ENCODE results near the gene CA10. TPM values are rescaled to one million over a fixed set of nuclear protein-coding genes. Genes with fewer than 3 reads are reported as not detected.

Gene CA10
- total RNA-seq, 2 experiments from 2014 or later: not detected

DNA sequence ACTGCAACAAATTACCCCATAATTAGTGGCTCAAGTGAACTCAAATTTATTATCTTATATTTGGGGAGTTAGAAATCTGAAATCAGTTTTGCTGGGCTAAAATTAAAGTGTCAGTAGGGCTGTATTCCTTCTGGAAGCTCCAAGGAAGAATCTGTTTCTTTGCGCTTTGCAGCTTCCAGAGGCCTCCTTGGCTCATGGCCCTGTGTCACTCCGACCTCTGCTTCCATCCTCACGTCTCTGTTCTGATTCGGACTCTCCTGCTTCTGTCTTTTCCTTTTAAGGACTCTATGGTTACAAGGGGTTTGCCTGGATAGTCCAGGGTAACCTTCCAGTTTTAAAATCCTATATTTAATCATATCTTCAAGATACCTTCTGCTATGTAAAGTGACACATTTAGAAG lies 232.1 kb downstream of the CA10 start:
- Mint-ChIP-seq H3K27ac (no peak overlapping the region), H3K4me1 (ENCODE audit: low read depth) (no peaks in the 10 kb centered on the region), H3K27me3 (peaks cover 10% of the 10 kb centered on the region), H3K9me3 (peaks cover 2% of the 10 kb centered on the region), H3K4me3 (no peak overlapping the region), H3K36me3 (ENCODE audit: low read depth) (no peaks in the 10 kb centered on the region)
- no peak overlapping the region for H3K4me3 ChIP-seq (ENCODE audit: low read length)
- H3K9me3 ChIP-seq (ENCODE audit: control insufficient read depth in 1 of 2, insufficient read depth in 1 of 2, low read length in 2 of 2): no peaks in the 10 kb centered on the region
- TF ChIP-seq, protein P1, sequence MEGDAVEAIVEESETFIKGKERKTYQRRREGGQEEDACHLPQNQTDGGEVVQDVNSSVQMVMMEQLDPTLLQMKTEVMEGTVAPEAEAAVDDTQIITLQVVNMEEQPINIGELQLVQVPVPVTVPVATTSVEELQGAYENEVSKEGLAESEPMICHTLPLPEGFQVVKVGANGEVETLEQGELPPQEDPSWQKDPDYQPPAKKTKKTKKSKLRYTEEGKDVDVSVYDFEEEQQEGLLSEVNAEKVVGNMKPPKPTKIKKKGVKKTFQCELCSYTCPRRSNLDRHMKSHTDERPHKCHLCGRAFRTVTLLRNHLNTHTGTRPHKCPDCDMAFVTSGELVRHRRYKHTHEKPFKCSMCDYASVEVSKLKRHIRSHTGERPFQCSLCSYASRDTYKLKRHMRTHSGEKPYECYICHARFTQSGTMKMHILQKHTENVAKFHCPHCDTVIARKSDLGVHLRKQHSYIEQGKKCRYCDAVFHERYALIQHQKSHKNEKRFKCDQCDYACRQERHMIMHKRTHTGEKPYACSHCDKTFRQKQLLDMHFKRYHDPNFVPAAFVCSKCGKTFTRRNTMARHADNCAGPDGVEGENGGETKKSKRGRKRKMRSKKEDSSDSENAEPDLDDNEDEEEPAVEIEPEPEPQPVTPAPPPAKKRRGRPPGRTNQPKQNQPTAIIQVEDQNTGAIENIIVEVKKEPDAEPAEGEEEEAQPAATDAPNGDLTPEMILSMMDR (IDR thresholded peaks at IDR 0.05): no peak
- intact Hi-C loops (cut with DNase I, micrococcal nuclease): no loop called here
- no peak overlapping the region for H3K27ac ChIP-seq (ENCODE audit: low read depth in 1 of 2, low read length in 2 of 2)
- H3K27me3 ChIP-seq (ENCODE audit: control insufficient read depth in 1 of 2, insufficient read depth in 2 of 2, low read length in 2 of 2): no peaks in the 10 kb centered on the region
- H3K4me1 ChIP-seq (ENCODE audit: insufficient read depth, low read length): no peaks in the 10 kb centered on the region
- POLR2A ChIA-PET: no interaction called here
- no peak for DNase-seq
- CTCF ChIA-PET: no interaction called here
- no peak for ATAC-seq (ENCODE audit: poor library complexity)
- no peaks in the 10 kb centered on the region for H3K36me3 ChIP-seq (ENCODE audit: insufficient read depth, low read length)

DNA sequence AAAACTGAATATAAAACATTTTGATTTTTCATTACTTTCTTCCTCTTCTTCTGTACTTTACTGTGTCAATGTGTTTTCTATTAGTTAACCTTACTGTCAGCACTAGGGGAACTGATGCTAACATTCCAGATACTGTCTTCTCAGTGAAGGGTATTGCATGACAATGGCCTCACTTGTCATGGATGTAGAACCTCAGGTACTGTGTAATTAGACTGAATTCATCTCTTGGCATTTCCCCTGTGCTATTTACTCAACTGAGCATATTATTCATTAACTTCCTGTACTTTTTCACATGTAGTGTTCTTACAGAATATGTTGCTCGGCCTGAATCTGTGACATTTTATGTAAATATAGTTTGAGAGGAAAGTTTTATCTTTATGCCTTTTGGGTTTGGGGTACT lies 237.0 kb downstream of the CA10 start:
- intact Hi-C loops (cut with DNase I, micrococcal nuclease): no loop called here
- no peaks in the 10 kb centered on the region for H3K4me1 ChIP-seq (ENCODE audit: insufficient read depth, low read length)
- ATAC-seq (ENCODE audit: poor library complexity) (no peak), DNase-seq (no peak)
- Mint-ChIP-seq H3K4me3 (no peak overlapping the region), H3K9me3 (no peaks in the 10 kb centered on the region), H3K36me3 (ENCODE audit: low read depth) (no peaks in the 10 kb centered on the region), H3K4me1 (ENCODE audit: low read depth) (no peaks in the 10 kb centered on the region), H3K27me3 (peaks cover 15% of the 10 kb centered on the region), H3K27ac (no peak overlapping the region)
- peaks cover 0 to 4% of the 10 kb centered on the region in 2 experiments for H3K27me3 ChIP-seq (ENCODE audit: control insufficient read depth in 1 of 2, insufficient read depth in 2 of 2, low read length in 2 of 2)
- TF ChIP-seq, protein P1 (IDR thresholded peaks at IDR 0.05): no peak
- H3K36me3 ChIP-seq (ENCODE audit: insufficient read depth, low read length): no peaks in the 10 kb centered on the region
- CTCF ChIA-PET: no interaction called here
- POLR2A ChIA-PET: no interaction called here
- H3K9me3 ChIP-seq (ENCODE audit: control insufficient read depth in 1 of 2, insufficient read depth in 1 of 2, low read length in 2 of 2): no peaks in the 10 kb centered on the region
- H3K4me3 ChIP-seq (ENCODE audit: low read length): no peak overlapping the region
- H3K27ac ChIP-seq (ENCODE audit: low read depth in 1 of 2, low read length in 2 of 2): no peak overlapping the region

DNA sequence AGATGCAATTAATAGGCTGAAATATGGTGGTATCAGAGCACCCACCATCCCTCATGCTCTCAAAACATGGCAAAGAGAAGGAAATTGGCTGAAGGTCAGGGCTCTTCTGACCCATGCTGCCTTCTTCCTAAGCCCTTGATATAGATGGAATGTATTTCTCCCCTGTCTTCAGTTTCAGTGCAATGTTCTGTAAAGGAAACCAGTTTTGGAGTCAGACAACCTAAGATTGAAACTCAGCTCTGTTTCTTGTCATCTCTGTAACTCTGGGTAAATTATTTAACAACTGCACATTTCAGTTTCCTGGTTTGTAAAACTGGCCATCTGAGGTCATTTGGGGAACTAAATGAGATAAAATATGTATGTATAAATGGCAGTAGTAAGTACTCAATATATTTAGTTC lies 243.9 kb downstream of the CA10 start:
- Mint-ChIP-seq H3K4me3 (no peak overlapping the region), H3K9me3 (no peaks in the 10 kb centered on the region), H3K4me1 (ENCODE audit: low read depth) (no peaks in the 10 kb centered on the region), H3K27ac (no peak overlapping the region), H3K36me3 (ENCODE audit: low read depth) (no peaks in the 10 kb centered on the region), H3K27me3 (peaks cover 9% of the 10 kb centered on the region)
- H3K4me3 ChIP-seq (ENCODE audit: low read length): no peak overlapping the region
- no peaks in the 10 kb centered on the region for H3K4me1 ChIP-seq (ENCODE audit: insufficient read depth, low read length)
- TF ChIP-seq, protein P1 (IDR thresholded peaks at IDR 0.05): no peak
- no peaks in the 10 kb centered on the region for H3K36me3 ChIP-seq (ENCODE audit: insufficient read depth, low read length)
- intact Hi-C loops (cut with DNase I, micrococcal nuclease): loop anchor here in 1 of 2 experiments (10.0 kb wide), 1 partner anchor 60 kb away; no protein-coding TSS in a partner anchor
- no peak for DNase-seq
- POLR2A ChIA-PET: no interaction called here
- H3K27me3 ChIP-seq (ENCODE audit: control insufficient read depth in 1 of 2, insufficient read depth in 2 of 2, low read length in 2 of 2): no peaks in the 10 kb centered on the region
- no peak overlapping the region for H3K27ac ChIP-seq (ENCODE audit: low read depth in 1 of 2, low read length in 2 of 2)
- no peaks in the 10 kb centered on the region for H3K9me3 ChIP-seq (ENCODE audit: control insufficient read depth in 1 of 2, insufficient read depth in 1 of 2, low read length in 2 of 2)
- CTCF ChIA-PET: no interaction called here
- ATAC-seq (ENCODE audit: poor library complexity): no peak
